Stimulated activated naive CD4-positive, alpha-beta T cell (primary cell): Measurements from ENCODE around the gene ITK.
"Not testable (repeated sequence)": the region's sequence is repeated elsewhere in the genome, so short reads cannot be mapped to it uniquely, and the experiment has no call there.

Source experiments
- DNase-seq, 6 experiments: peaks; one replicate each; lab custom pipeline; 2025; lab: John Stamatoyannopoulos, UW

The ITK gene

GRCh38 chr5:157210652-157211051, 30.0 kb downstream of the ITK start:
- peak in 1 of 6 experiments; percentile 23 for DNase-seq

GRCh38 chr5:157212307-157212706, 31.7 kb downstream of the ITK start:
- no peak for DNase-seq

DNA sequence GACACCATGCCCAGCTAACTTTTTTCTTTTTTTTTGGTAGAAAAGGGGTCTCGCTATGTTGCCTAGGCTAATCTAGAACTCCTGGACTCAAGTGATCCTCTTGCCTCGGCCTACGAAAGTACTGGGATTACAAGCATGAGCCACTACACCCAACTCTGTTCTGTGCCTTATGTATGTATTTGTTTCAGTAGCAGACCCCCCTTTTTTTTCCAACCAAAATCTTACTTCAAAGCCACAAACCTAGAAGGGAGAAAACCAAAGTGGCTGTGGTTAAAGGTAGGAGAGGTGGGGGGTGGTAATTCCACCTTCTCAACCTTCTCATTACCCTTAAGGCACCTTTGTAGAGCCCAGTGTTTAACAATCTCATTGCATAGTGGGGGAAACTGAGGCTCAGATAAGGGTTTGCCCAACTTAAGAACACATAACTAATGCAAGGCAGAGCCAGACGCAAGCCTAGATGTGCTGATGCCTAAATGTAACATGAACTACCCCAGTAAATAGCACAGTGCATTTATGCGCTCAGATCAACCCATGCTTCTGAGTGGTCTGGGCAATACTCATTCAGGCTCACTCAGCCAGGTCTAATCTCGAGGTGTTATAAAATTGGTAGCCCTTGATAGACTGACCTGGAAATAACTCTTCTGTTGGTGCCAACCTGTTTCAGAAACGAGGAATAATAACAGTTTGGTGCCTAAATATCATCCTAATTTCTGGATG, 33.0 kb downstream of the ITK start:
- peak in 1 of 6 experiments; percentile 13 for DNase-seq

GRCh38 chr5:157214415-157214814, 33.8 kb downstream of the ITK start:
- no peak for DNase-seq

GRCh38 chr5:157214861-157215513, 34.3 kb downstream of the ITK start:
- DNase-seq: peak in 3 of 6 experiments; percentile 19 to 34 (median 29)

- no peak for DNase-seq
Measured at GRCh38 chr5:157215514-157216167, 35.0 kb downstream of the ITK start.

DNA sequence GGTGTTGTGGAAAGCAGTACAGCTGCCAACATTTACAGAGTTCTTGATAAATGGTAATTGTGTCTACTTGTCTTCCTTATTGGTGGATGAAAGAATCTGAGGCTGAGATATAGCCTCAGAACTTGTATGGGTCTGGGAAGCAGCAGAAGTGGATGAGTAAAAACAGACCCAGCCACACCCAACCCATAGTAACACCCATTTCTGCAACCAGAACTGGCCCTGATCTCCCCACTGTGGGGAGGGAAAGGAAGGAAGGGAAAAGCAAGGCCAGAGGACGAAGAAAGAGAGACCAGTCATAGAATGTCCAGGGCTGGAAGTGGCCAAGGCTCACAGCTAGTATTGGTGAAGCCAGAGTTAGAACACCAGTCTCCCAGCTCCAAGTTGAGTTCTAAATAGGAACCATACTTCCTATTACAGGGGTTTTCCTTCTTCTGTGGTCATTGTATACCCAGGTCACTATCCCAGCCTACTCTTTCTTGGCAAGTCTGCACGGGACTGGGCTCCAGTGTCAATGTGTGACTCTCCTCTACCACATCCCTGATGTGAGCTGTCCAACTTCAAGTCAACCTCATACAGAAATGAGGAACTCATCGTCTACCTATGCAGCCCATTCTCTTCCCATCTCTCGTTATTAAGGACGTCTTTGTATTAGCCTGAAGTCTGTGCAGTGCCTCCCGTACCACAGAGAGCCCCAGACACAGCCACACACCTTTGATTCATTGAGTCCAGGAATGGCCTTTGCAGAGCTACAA, 35.9 kb downstream of the ITK start:
- no peak for DNase-seq

- peak; percentile 7 to 40 (median 32) for DNase-seq
Measured at GRCh38 chr5:157217289-157218024, 36.8 kb downstream of the ITK start.

DNA sequence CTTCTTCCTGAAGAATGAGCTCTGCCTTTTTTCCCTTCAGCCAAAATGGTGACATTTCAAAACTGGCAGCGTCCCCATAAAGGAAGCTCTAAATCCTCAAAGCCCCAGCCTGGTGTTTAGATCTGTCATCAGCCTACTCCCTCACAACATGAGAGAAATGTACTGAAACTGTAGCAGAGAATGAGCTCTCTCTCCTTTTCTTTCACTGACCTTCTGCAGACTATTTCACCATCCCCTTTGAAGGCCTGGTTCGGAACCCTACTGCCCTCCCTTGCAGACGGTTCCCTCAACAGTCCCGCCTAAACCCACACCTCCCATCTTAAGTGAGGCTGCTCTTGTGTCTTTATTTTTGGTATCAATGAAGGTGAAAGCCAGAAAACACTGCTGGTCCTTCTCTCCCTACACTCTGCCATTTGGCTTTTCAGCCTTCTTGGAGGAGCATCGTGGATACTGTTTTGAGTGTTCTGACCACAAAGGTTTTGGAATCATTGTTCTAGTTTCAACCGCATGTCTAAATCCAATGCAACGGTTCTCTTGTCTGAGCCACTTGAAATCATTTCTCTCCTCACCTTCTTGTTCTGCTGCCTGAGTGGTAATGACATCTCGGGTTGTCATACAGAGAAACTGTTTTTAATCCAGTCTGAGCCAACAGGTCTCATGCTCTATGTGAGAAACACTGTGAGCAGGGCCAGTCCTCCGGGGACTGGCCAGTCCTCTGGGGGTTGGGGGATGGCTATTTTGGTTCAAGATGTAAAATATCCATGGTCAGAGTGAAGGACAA, 39.0 kb downstream of the ITK start:
- no peak for DNase-seq

DNA sequence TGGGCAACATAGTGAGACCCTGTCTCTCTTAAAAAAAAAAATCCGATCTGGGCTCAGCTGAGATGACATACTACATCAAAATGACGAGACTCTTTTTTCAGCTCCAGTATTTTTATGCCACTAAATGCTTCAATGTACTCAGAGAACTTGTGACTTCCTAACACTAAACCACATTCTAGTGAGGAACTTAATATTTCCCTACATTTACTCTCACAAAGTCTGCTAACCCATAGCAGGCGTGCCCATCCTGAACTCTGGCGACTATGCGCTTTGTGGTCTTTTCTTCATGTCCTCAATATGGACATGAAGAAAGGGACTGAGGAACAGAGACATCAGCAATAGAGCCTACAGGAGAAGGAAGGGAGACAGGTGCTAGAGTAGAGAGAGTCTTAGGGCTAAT, 41.3 kb downstream of the ITK start:
- DNase-seq: no peak

- peak; percentile 33 to 68 (median 54) for DNase-seq
Measured at GRCh38 chr5:157222506-157223230, 42.0 kb downstream of the ITK start.

- DNase-seq: no peak
Measured at GRCh38 chr5:157225469-157226422, 45.1 kb downstream of the ITK start.

DNA sequence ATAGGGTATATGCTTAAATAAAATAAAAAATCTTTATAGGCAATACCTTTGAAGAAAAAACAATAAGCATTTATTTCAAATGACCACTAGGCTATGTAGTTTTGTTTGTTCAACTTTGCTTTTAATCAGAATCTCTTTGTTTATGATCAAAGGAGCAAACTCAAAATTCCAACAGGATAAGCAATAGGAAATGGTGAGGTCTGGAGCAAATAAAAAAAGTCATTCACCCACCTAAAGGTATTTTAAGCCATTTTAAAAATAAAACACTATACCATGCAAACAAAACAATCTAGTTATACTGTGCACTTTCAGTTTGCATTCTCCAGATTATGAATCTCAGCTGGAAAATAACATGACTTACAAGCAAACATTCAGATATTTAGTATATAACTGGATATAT, 50.0 kb downstream of the ITK start:
- DNase-seq: no peak

- no peak for DNase-seq
Measured at GRCh38 chr5:157232706-157233105, 52.1 kb downstream of the ITK start.

- DNase-seq: peak in 4 of 6 experiments; percentile 16 to 72 (median 70)
Measured at GRCh38 chr5:157233515-157233914, 52.9 kb downstream of the ITK start.

GRCh38 chr5:157236423-157236822, 55.8 kb downstream of the ITK start:
- no peak for DNase-seq

DNA sequence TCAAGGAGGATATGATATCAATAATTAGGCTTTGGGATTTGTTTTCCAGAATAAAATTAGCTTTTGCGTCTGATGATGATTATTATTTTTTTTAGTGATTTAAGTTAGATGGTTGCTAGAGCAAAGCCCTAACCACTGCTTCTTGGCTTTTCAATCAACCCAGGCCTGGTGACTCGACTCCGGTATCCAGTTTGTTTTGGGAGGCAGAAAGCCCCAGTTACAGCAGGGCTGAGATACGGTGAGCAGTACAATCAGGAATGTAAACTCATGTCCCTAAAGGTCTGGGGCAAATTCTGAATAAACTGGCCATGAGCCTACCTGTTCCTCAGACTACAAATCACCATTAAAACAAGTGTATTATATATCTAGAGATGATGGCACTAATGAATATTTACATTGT, 60.8 kb downstream of the ITK start:
- no peak for DNase-seq

DNA sequence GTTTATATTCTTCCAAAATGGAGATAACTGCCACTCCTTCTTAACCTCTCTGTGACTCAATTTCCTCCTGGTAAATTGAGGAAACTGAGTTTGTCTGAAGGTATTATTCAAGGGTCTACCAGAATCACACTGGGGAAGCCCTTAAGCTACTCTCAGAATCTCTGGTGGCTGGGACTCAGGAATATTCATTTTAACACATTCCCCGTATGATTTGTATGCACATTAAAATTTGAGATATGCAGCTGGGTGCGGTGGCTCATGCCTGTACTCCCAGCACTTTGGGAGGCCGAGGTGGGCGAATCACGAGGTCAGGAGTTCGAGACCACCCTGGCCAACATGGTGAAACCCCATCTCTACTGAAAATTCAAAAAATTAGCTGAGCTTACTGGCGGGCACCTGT, 64.1 kb downstream of the ITK start:
- not testable (repeated sequence) for DNase-seq

DNA sequence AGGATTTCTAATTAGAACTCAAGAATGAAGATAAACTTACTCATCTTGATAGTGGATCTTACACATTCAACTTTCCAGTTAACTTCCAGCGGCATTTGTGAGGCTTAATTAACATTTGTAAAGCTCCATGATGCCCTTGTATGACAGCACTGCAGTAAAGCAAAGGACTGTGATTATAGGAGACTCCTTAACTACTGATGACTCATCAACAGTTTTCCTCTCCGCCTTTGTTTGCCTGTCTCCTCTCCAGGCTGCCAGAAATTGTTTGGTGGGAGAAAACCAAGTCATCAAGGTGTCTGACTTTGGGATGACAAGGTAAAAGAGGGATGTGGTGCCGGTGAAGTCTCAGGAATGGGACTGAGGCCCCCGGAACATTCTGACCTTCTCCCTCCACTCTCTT, 64.8 kb downstream of the ITK start:
- DNase-seq: no peak
